CD8-positive, alpha-beta memory T cell (primary cell): ENCODE results near the gene AFF1. TPM values are rescaled to one million over a fixed set of nuclear protein-coding genes. Genes with fewer than 3 reads are reported as not detected.
A peak's percentile ranks its signal among the peaks of the same experiment; 100 is the strongest.

ENCODE experiments used
- CTCF ChIA-PET: fragments of 350-600 bp; sonication (Branson Sonifier 250); formaldehyde crosslinking; loops from one replicate; lab custom pipeline; 2021; ENCODE audit warnings: antibody characterized with exemption; lab: Charles Lee
- POLR2A ChIA-PET: fragments of 350-600 bp; sonication (Branson Sonifier 250); formaldehyde crosslinking; loops from one replicate; lab custom pipeline; 2021; ENCODE audit warnings: antibody characterized with exemption; lab: Charles Lee
- DNase-seq, 5 donors: peaks; one replicate each; pipeline versions ENCODE4 v3.0.0 to v3.0.0-alpha.2; 2020 to 2022; ENCODE audit warnings: mixed read lengths in 1 of 5
- H3K27ac ChIP-seq: one replicate; pipeline ENCODE4 v1.7.0; 2013; ENCODE audit warnings: low read depth, mild to moderate bottlenecking, low read length, moderate library complexity
- H3K27me3 ChIP-seq: 2 replicates; pipeline ENCODE4 v1.7.0; 2013; ENCODE audit warnings: low read length, mild to moderate bottlenecking; ENCODE audit not compliant: insufficient read depth, poor library complexity, severe bottlenecking
- H3K36me3 ChIP-seq: 2 replicates; pipeline ENCODE4 v1.7.0; 2013; ENCODE audit warnings: mild to moderate bottlenecking, low read length, moderate library complexity; ENCODE audit not compliant: insufficient read depth
- H3K4me1 ChIP-seq: 2 replicates; pipeline ENCODE4 v1.7.0; 2013; ENCODE audit warnings: mild to moderate bottlenecking, low read length, moderate library complexity; ENCODE audit not compliant: insufficient read depth
- H3K4me3 ChIP-seq: 2 replicates; pipeline ENCODE4 v1.7.0; 2013; ENCODE audit warnings: mild to moderate bottlenecking, low read length
- H3K9me3 ChIP-seq: 2 replicates; pipeline ENCODE4 v1.7.0; 2013; ENCODE audit warnings: mild to moderate bottlenecking, low read length
- H3K27ac Mint-ChIP-seq, 8 donors: one replicate each; pipeline ENCODE4 v1.8.0; 2020 to 2021; ENCODE audit warnings: mixed read lengths in 8 of 8, mild to moderate bottlenecking in 6 of 8, inconsistent platforms in 3 of 8, moderate library complexity in 3 of 8
- H3K27me3 Mint-ChIP-seq, 2 donors: one replicate each; pipeline ENCODE4 v1.8.0; 2020 to 2021; ENCODE audit warnings: mixed read lengths in 2 of 2, mild to moderate bottlenecking in 1 of 2, moderate library complexity in 1 of 2
- H3K36me3 Mint-ChIP-seq, 3 donors: one replicate each; pipeline ENCODE4 v1.8.0; 2020 to 2021; ENCODE audit warnings: mixed read lengths in 3 of 3, inconsistent platforms in 1 of 3, mild to moderate bottlenecking in 1 of 3
- H3K4me1 Mint-ChIP-seq, 3 donors: one replicate each; pipeline ENCODE4 v1.8.0; 2020 to 2021; ENCODE audit warnings: mixed read lengths in 3 of 3, inconsistent platforms in 1 of 3, mild to moderate bottlenecking in 1 of 3
- H3K4me3 Mint-ChIP-seq, 7 donors: one replicate each; pipeline ENCODE4 v1.8.0; 2020 to 2021; ENCODE audit warnings: mixed read lengths in 7 of 7, mild to moderate bottlenecking in 6 of 7, moderate library complexity in 4 of 7, inconsistent platforms in 2 of 7
- H3K9me3 Mint-ChIP-seq, 5 donors: one replicate each; pipeline ENCODE4 v1.8.0; 2020 to 2022; ENCODE audit warnings: mixed read lengths in 5 of 5, mild to moderate bottlenecking in 3 of 5, moderate library complexity in 2 of 5, inconsistent platforms in 1 of 5
- polyA plus RNA-seq: library from polyadenylated mRNA; unstranded; fragments of 300-500 nt; fragmentation: Illumina TruSeq; gene quantifications from one replicate; pipeline ENCODE4 v1.2.3, GENCODE V29; 2021
- total RNA-seq, 2 experiments: library from RNA; stranded (reverse); gene quantifications; one replicate each; pipeline ENCODE4 v1.2.3, GENCODE V29; 2021

Gene AFF1
- total and polyA plus RNA-seq, 3 experiments from 2014 or later = 20.9 to 32.9 (median 29.7) TPM

DNA sequence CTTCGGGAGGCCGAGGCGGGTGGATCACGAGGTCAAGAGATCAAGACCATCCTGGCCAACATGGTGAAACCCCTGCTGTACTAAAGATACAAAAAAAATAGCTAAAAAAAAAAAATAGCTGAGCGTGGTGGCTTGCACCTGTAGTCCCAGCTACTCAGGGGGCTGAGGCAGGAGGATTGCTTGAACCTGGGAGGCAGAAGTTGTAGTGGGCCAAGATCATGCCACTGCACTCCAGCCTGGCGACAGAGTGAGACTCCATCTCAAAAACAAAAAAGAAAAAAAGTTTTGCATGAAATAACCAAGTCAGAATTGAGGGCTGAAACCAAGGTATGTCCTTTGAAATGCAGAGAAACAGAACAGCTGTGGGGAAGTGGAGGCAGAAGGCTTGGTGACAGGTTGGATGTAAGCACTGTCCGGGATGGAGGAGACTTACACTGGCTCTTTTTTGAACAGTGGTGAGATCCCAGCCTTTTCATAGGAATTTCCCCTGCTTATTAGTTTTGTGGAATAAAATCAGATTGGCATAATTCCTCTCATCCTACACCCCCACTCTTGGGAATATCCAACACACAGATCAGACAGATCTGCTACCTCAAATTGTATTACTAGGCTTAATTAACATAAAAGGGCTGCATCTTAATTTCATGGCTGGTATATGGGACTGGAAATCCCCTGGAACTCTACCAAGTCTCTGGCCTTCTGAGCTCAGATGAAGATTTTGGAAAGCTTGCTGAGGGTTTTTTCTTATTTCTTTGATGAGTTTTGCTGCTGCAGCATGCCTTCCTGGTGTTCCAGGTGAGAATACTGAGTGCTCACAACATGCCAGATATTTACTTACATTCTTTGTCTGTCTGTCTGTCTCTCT, 23.8 kb upstream of the AFF1 start:
- Histone ChIP-seq H3K36me3 (no peaks in the 10 kb centered on the region), H3K27ac (no peak overlapping the region), H3K9me3 (no peaks in the 10 kb centered on the region), H3K4me3 (no peak overlapping the region), H3K27me3 (no peaks in the 10 kb centered on the region), H3K4me1 (peaks cover 5% of the 10 kb centered on the region)
- H3K4me1 Mint-ChIP-seq = peaks cover 7 to 11% (median 7%) of the 10 kb centered on the region in 3 donors
- peaks cover 0 to 8% (median 0%) of the 10 kb centered on the region in 3 donors for H3K36me3 Mint-ChIP-seq
- no peak overlapping the region for H3K4me3 Mint-ChIP-seq
- H3K27ac Mint-ChIP-seq = peak overlapping the region in 1 of 8 donors; percentile 94
- ChIA-PET CTCF (interaction anchor here (0.6 to 1.8 kb wide), 2 partner anchors 12 to 179 kb away, joined by 3 to 5 read pairs; no protein-coding TSS in a partner anchor), POLR2A (no interaction called here)
- no peak for DNase-seq
- H3K9me3 Mint-ChIP-seq = no peaks in the 10 kb centered on the region
- peaks cover 1 to 3% of the 10 kb centered on the region in 2 donors for H3K27me3 Mint-ChIP-seq

DNA sequence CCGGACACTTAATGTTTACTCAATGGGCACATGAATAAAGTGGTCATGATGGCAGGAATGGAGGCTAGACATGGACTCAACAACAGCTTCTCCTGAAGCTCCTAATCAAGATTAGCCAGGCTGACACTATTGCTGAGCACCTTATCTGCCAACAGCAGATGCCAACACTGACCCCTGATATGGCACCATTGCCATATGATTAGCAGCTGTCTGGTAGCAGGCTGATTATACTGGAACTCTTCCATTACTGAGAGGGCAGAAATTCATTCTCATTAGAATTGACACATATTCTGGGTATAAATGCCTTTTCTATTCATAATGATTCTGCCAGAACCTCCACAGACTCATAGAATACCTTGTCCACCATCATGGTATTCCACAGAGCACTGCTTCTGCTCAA, 18.4 kb upstream of the AFF1 start:
- Mint-ChIP-seq H3K4me3 (no peak overlapping the region), H3K9me3 (no peaks in the 10 kb centered on the region), H3K4me1 (no peaks in the 10 kb centered on the region), H3K36me3 (peaks cover 0 to 8% (median 7%) of the 10 kb centered on the region in 3 donors), H3K27ac (no peak overlapping the region), H3K27me3 (no peaks in the 10 kb centered on the region)
- ChIA-PET POLR2A (interaction anchor here (0.5 kb wide), 1 partner anchor 155 kb away, joined by 6 read pairs; no protein-coding TSS in a partner anchor), CTCF (interaction anchor here (0.6 kb wide), 1 partner anchor 169 kb away, joined by 3 read pairs; no protein-coding TSS in a partner anchor)
- Histone ChIP-seq H3K4me1 (no peaks in the 10 kb centered on the region), H3K36me3 (no peaks in the 10 kb centered on the region), H3K27me3 (no peaks in the 10 kb centered on the region), H3K4me3 (no peak overlapping the region), H3K27ac (no peak overlapping the region), H3K9me3 (no peaks in the 10 kb centered on the region)
- DNase-seq = no peak

DNA sequence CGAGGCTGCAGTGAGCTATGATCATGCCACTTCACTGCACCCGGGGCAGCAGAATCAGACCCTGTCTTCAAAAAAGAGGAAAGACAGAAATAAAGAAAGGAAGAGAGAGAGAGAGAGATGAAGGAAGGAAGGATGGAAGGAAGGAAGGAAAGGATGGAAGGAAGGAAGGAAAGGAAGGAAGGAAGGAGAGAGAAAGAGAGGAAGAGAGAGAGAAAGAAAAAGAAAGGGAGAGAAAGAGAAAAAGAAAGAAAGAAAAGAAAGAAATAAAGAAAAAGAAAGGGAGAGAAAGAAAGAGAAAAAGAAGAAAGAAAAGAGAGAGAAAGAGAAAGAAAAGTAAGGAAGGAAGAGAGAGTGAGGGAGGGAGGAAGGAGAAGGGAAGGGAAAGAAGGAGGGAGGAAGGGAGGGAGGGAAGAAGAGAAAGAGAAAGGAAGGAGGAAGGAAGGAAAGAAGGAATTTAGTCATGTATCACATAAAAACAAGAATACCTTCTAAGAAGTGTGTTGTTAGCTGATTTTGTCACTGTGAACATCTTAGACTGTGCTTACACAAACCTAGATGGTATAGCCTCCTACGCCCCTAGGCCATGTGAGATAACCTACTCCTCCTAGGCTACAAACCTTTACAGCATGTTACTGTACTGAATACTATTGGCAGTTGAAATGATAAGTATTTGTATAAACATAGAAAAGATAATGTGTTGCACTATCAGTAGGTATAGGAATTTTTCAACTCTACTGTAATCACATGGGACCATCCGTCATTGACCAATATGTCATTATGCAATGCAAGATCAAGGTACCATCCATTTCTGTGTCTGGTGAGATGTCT, 17.4 kb upstream of the AFF1 start:
- Mint-ChIP-seq H3K27me3 (no peaks in the 10 kb centered on the region), H3K4me3 (no peak overlapping the region), H3K27ac (no peak overlapping the region), H3K4me1 (no peaks in the 10 kb centered on the region), H3K9me3 (no peaks in the 10 kb centered on the region), H3K36me3 (peaks cover 0 to 8% (median 7%) of the 10 kb centered on the region in 3 donors)
- no peaks in the 10 kb centered on the region for H3K27me3 ChIP-seq
- no peaks in the 10 kb centered on the region for H3K9me3 ChIP-seq
- DNase-seq = no peak
- H3K27ac ChIP-seq = no peak overlapping the region
- no peaks in the 10 kb centered on the region for H3K36me3 ChIP-seq
- no peaks in the 10 kb centered on the region for H3K4me1 ChIP-seq
- ChIA-PET CTCF (interaction anchor here (0.6 kb wide), 1 partner anchor 168 kb away, joined by 3 read pairs; no protein-coding TSS in a partner anchor), POLR2A (no interaction called here)
- no peak overlapping the region for H3K4me3 ChIP-seq

DNA sequence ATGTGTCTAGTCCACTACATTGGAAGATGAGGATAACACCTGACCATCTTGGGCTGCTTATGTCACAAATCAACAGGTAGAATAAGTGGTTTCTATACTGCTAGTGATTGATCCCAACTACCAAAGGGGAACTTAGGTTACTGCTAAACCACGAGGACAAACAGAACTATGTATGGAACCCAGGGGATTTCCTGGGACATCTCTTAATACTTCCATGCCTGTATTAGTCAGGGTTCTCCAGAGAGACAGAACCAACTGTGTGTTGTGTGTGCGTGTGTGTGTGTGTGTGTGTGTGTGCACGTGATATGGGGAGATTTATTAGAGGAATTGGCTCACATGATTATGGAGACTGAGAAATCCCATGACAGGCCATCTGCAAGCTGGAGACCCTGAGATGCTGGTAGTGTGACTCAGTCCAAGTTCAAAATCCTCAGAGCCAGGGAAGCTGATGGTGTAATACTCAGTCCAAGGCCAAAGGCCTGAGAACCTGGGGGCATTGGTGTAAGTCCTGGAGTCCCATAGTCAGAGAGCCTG, 16.2 kb upstream of the AFF1 start:
- POLR2A ChIA-PET = no interaction called here
- no peaks in the 10 kb centered on the region for H3K36me3 ChIP-seq
- no peaks in the 10 kb centered on the region for H3K27me3 ChIP-seq
- DNase-seq = no peak
- H3K4me3 ChIP-seq = no peak overlapping the region
- H3K27ac Mint-ChIP-seq = no peak overlapping the region
- no peaks in the 10 kb centered on the region for H3K4me1 ChIP-seq
- H3K36me3 Mint-ChIP-seq = peaks cover 0 to 8% (median 7%) of the 10 kb centered on the region in 3 donors
- no peak overlapping the region for H3K27ac ChIP-seq
- CTCF ChIA-PET = interaction anchor here (1.3 kb wide), 1 partner anchor 88 kb away, joined by 3 read pairs; no protein-coding TSS in a partner anchor
- no peak overlapping the region for H3K4me3 Mint-ChIP-seq
- no peaks in the 10 kb centered on the region for H3K4me1 Mint-ChIP-seq
- no peaks in the 10 kb centered on the region for H3K9me3 ChIP-seq
- H3K9me3 Mint-ChIP-seq = no peaks in the 10 kb centered on the region
- no peaks in the 10 kb centered on the region for H3K27me3 Mint-ChIP-seq

DNA sequence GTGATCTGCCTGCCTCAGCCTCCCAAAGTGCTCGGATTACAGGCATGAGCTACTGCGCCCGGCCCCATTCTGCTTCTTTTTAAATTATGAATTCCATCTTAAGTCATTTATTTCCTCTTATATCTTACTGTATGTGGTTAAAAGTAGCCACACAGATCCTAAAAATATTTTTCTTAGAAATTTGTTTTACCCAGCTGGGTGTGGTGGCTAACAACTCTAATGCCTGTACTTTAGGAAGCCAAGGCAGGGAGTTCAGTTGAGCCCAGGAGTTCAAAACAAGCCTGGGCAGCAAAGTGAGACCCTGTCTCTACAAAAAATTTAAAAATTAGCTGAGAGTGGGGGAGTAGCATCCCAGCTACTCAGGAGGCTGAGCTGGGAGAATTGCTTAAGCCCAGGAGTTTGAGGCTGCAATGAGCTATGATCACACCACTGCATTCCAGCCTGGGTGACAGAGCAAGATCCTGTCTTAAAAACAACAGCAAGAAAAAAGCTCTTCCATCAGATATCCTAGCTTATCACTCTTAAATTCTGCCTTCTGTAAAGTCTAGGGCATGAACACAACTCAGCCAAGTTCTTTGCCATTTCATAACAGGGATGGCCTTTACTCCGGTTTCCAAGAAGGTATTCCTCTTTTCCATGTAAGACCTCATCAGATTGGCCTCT, 15.1 kb upstream of the AFF1 start:
- H3K27ac ChIP-seq = no peak overlapping the region
- H3K4me1 Mint-ChIP-seq = no peaks in the 10 kb centered on the region
- H3K36me3 Mint-ChIP-seq = peaks cover 0 to 7% (median 6%) of the 10 kb centered on the region in 3 donors
- H3K4me3 ChIP-seq = no peak overlapping the region
- no peaks in the 10 kb centered on the region for H3K9me3 Mint-ChIP-seq
- H3K9me3 ChIP-seq = no peaks in the 10 kb centered on the region
- no peaks in the 10 kb centered on the region for H3K27me3 Mint-ChIP-seq
- H3K27me3 ChIP-seq = no peaks in the 10 kb centered on the region
- H3K4me3 Mint-ChIP-seq = no peak overlapping the region
- no peaks in the 10 kb centered on the region for H3K4me1 ChIP-seq
- POLR2A ChIA-PET = no interaction called here
- H3K36me3 ChIP-seq = no peaks in the 10 kb centered on the region
- H3K27ac Mint-ChIP-seq = no peak overlapping the region
- CTCF ChIA-PET = interaction anchor here (0.9 to 7.0 kb wide), 6 partner anchors 10 to 300 kb away, joined by 3 to 133 read pairs (median 4); partner anchors contain the start of gene KLHL8
- no peak for DNase-seq

DNA sequence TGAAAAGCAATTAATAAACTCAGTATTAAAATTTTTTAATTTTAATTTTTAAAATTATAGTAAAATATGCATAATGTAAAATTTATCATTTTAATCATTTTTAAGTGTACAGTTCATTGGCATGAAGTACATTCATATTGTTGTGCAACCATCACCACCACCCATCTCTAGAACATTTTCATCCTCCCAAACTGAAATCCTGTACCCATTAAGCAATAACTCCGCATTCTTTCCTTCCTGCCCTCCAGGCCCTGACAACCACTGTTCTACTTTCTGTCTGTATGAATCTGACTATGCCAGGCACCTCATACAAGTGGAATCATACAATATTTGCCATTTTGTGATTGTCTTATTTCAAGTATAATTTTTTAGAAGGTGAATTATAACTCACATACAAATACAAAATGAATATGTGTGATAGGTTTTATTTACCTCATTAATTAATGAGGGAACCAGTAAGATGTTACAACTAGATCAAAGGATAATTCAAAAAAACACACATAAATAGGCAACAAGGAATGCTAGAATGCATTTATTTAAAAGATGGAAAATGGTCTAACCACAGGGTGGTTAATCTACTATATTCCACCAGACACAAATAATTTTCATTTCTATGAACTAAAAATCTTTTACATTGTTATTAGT, 13.1 kb upstream of the AFF1 start:
- Histone ChIP-seq H3K36me3 (no peaks in the 10 kb centered on the region), H3K9me3 (no peaks in the 10 kb centered on the region), H3K4me1 (no peaks in the 10 kb centered on the region), H3K27me3 (no peaks in the 10 kb centered on the region), H3K27ac (no peak overlapping the region), H3K4me3 (no peak overlapping the region)
- Mint-ChIP-seq H3K4me3 (no peak overlapping the region), H3K4me1 (no peaks in the 10 kb centered on the region), H3K36me3 (peaks cover 0 to 8% (median 1%) of the 10 kb centered on the region in 3 donors), H3K9me3 (no peaks in the 10 kb centered on the region), H3K27me3 (no peaks in the 10 kb centered on the region), H3K27ac (no peak overlapping the region)
- no peak for DNase-seq
- POLR2A ChIA-PET = interaction anchor here (0.9 to 1.2 kb wide), 3 partner anchors 13 to 172 kb away, joined by 3 to 7 read pairs (median 3); partner anchors contain the start of gene AFF1
- CTCF ChIA-PET = interaction anchor here (1.0 to 7.0 kb wide), 24 partner anchors 10 to 317 kb away, joined by 3 to 133 read pairs (median 8); partner anchors contain the start of gene AFF1

DNA sequence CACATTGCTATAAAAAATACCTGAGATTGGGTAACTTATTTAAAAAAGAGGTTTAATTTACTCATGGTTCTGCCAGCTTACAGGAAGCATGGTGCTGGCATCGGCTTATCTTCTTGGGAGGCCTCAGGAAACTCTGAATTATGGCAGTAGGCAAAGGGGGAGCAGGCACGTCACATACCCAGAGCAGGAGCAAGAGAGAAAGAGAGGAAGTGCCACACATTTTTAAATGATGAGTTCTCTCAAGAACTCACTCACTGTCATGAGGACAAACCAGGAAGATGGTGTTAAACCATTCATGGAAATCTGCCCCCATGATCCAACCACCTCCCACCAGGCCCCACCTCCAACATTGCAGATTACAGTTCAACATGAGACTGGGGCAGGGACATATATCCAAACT, 10.0 kb upstream of the AFF1 start:
- Mint-ChIP-seq H3K9me3 (no peaks in the 10 kb centered on the region), H3K4me3 (no peak overlapping the region), H3K27me3 (no peaks in the 10 kb centered on the region), H3K27ac (peak overlapping the region in 2 of 8 donors; percentile 38 to 70), H3K4me1 (no peaks in the 10 kb centered on the region), H3K36me3 (peaks cover 0 to 9% (median 4%) of the 10 kb centered on the region in 3 donors)
- H3K4me1 ChIP-seq = no peaks in the 10 kb centered on the region
- H3K27me3 ChIP-seq = no peaks in the 10 kb centered on the region
- H3K27ac ChIP-seq = no peak overlapping the region
- ChIA-PET CTCF (interaction anchor here (0.9 to 7.0 kb wide), 3 partner anchors 10 to 167 kb away, joined by 3 to 133 read pairs (median 4); partner anchors contain the start of gene AFF1), POLR2A (interaction anchor here (0.6 kb wide), 1 partner anchor 166 kb away, joined by 8 read pairs; no protein-coding TSS in a partner anchor)
- H3K4me3 ChIP-seq = no peak overlapping the region
- H3K36me3 ChIP-seq = no peaks in the 10 kb centered on the region
- H3K9me3 ChIP-seq = no peaks in the 10 kb centered on the region
- no peak for DNase-seq
